Epithelial cell of proximal tubule (primary cell): ENCODE measurements around the gene FAM167B. TPM values are rescaled to one million over a fixed set of nuclear protein-coding genes. Genes with fewer than 3 reads are reported as not detected.

Experiments
- DNase-seq: peaks from one replicate; pipeline ENCODE4 v3.0.0-alpha.2; 2011; ENCODE audit warnings: low read depth
- H3K4me3 ChIP-seq: 2 replicates; pipeline ENCODE4 v1.5.1; 2011; ENCODE audit warnings: low read depth, mild to moderate bottlenecking, low read length
- CTCF ChIP-seq: conservative IDR thresholded peaks from 2 replicates; pipeline ENCODE4 v1.5.1; 2012; ENCODE audit warnings: low read depth, mild to moderate bottlenecking, low read length
- total RNA-seq: library from RNA; depleted of rRNA; stranded (reverse); fragments of >200 nt; gene quantifications from 2 replicates; pipeline ENCODE4 v1.2.3, GENCODE V29; 2015

FAM167B gene
- total RNA-seq, 1 donor from 2014 or later: 0.35 TPM

GRCh38 chr1:32224285-32224684, 22.7 kb upstream of the FAM167B start:
- no peak overlapping the region for H3K4me3 ChIP-seq
- DNase-seq: no peak
- no peak for TF ChIP-seq CTCF

- no peak for DNase-seq
- TF ChIP-seq CTCF: no peak
- no peak overlapping the region for H3K4me3 ChIP-seq
Measured at GRCh38 chr1:32228771-32229170, 18.3 kb upstream of the FAM167B start.

- DNase-seq: no peak
- no peak overlapping the region for H3K4me3 ChIP-seq
- no peak for TF ChIP-seq CTCF
Measured at GRCh38 chr1:32231843-32232432, 15.1 kb upstream of the FAM167B start.

- no peak for DNase-seq
- H3K4me3 ChIP-seq: no peak overlapping the region
- TF ChIP-seq CTCF: no peak
Measured at GRCh38 chr1:32232558-32233304, 14.3 kb upstream of the FAM167B start.

GRCh38 chr1:32234792-32235191, 12.2 kb upstream of the FAM167B start:
- TF ChIP-seq CTCF: no peak
- no peak overlapping the region for H3K4me3 ChIP-seq
- DNase-seq: no peak

- no peak for TF ChIP-seq CTCF
- no peak overlapping the region for H3K4me3 ChIP-seq
- no peak for DNase-seq
Measured at GRCh38 chr1:32239337-32239736, 7.7 kb upstream of the FAM167B start.

- H3K4me3 ChIP-seq: peak overlapping the region; percentile 61
- TF ChIP-seq CTCF: no peak
- no peak for DNase-seq
Measured at GRCh38 chr1:32239790-32240139, 7.3 kb upstream of the FAM167B start.
